ENCODE data around the gene TCF19.

DNA sequence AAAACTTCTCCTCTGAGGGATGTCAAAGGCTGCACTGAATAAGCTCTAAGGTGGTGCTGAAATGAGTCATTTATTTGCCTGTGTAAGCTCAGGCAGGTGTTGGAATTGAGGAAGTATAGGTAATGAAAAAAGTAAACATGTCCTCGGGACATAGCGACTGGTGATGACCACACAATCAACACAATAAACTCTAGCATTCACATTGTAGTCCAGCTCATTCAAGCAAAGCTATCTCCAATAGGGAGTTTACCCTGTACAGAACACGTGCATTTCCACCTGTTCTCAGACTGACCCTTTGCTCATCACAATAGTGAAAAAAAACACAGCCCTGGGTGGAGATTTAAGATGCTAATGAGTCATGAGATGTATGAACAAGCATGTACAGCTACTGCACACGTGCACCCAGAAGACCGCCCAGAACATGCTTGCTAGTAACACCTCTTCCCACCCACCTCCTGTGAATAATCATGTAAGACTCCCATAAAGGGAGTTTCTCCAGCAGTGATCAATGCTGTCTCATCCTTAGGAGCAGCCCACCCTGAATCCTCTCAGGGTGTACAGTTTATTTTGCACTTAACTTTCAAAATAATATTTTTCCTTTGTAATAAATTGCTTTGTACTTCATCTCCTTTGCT, 45.1 kb downstream of the TCF19 start:
- TF ChIP-seq, protein P1, sequence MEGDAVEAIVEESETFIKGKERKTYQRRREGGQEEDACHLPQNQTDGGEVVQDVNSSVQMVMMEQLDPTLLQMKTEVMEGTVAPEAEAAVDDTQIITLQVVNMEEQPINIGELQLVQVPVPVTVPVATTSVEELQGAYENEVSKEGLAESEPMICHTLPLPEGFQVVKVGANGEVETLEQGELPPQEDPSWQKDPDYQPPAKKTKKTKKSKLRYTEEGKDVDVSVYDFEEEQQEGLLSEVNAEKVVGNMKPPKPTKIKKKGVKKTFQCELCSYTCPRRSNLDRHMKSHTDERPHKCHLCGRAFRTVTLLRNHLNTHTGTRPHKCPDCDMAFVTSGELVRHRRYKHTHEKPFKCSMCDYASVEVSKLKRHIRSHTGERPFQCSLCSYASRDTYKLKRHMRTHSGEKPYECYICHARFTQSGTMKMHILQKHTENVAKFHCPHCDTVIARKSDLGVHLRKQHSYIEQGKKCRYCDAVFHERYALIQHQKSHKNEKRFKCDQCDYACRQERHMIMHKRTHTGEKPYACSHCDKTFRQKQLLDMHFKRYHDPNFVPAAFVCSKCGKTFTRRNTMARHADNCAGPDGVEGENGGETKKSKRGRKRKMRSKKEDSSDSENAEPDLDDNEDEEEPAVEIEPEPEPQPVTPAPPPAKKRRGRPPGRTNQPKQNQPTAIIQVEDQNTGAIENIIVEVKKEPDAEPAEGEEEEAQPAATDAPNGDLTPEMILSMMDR (IDR thresholded peaks at IDR 0.05; ENCODE audit: poor library complexity, severe bottlenecking): no peak
- TF ChIP-seq POLR2AphosphoS5 (IDR thresholded peaks at IDR 0.05) (no peak), EZH2 (IDR thresholded peaks at IDR 0.05; ENCODE audit: borderline replicate concordance, insufficient read depth, low read length, poor library complexity, severe bottlenecking) (no peak), SMC3 (conservative IDR thresholded peaks at IDR 0.05; ENCODE audit: poor library complexity) (no peak), TAF1 (IDR thresholded peaks at IDR 0.05; ENCODE audit: low read depth) (no peak), EP300 (conservative IDR thresholded peaks at IDR 0.05; ENCODE audit: poor library complexity, severe bottlenecking) (no peak)
